ENCODE measurements around the gene TMOD1.

GRCh38 chr9:97521576-97522333, 20.3 kb downstream of the TMOD1 start:
- no peak for TF ChIP-seq CTCF (IDR thresholded peaks at IDR 0.05 in 8 of 11, conservative IDR thresholded peaks at IDR 0.05 in 3 of 11)
- no peak for TF ChIP-seq POLR2AphosphoS5 (IDR thresholded peaks at IDR 0.05)
